Keratinocyte (primary cell): ENCODE results near the gene PKHD1. TPM values are rescaled to one million over a fixed set of nuclear protein-coding genes. Genes with fewer than 3 reads are reported as not detected.

Experiments used
- DNase-seq: peaks from one replicate; pipeline ENCODE4 v3.0.0-alpha.2; 2011; ENCODE audit warnings: low read depth, missing footprints, low spot score
- FAIRE-seq: peaks from 2 replicates; lab custom pipeline; 2011; peaks lifted over from hg19 to GRCh38; lab: Jason Lieb, UNC
- H2AFZ ChIP-seq: 2 replicates; pipeline ENCODE4 v1.6.0; 2012; ENCODE audit warnings: low read length, control low read depth, inconsistent platforms; ENCODE audit not compliant: control insufficient read depth
- H3K27ac ChIP-seq: 2 replicates; pipeline ENCODE4 v1.5.1; 2011; ENCODE audit warnings: low read length; ENCODE audit not compliant: control insufficient read depth, insufficient read depth
- H3K27me3 ChIP-seq: 3 replicates; pipeline ENCODE4 v1.6.0; 2011; ENCODE audit warnings: low read length; ENCODE audit not compliant: control insufficient read depth, insufficient read depth; ENCODE audit errors: extremely low read depth
- H3K36me3 ChIP-seq, 2 experiments: 2 replicates in 1 of 2; 3 replicates in 1 of 2; pipeline ENCODE4 v1.5.1; 2011; ENCODE audit warnings: low read length in 2 of 2, mild to moderate bottlenecking in 1 of 2; ENCODE audit not compliant: control insufficient read depth in 2 of 2, insufficient read depth in 2 of 2; ENCODE audit errors: extremely low read depth in 1 of 2
- H3K4me1 ChIP-seq: 3 replicates; pipeline ENCODE4 v1.5.1; 2011; ENCODE audit warnings: low read length; ENCODE audit not compliant: control insufficient read depth, insufficient read depth; ENCODE audit errors: extremely low read depth
- H3K4me2 ChIP-seq: 3 replicates; pipeline ENCODE4 v1.6.0; 2011; ENCODE audit warnings: low read depth, low read length; ENCODE audit not compliant: control insufficient read depth, insufficient read depth; ENCODE audit errors: extremely low read depth
- H3K4me3 ChIP-seq, 3 experiments: fragments of 200-600 bp in 1 of 3; sonication (generic) in 1 of 3; 2 replicates in 2 of 3; 3 replicates in 1 of 3; pipeline ENCODE4 v1.5.1; 2011 to 2016; ENCODE audit warnings: low read length in 3 of 3, mild to moderate bottlenecking in 3 of 3, control low read depth in 2 of 3, inconsistent platforms in 1 of 3, low read depth in 1 of 3, mixed read lengths in 1 of 3, mixed run types in 1 of 3, moderate library complexity in 1 of 3; ENCODE audit not compliant: control insufficient read depth in 2 of 3, insufficient read depth in 2 of 3; ENCODE audit errors: extremely low read depth in 1 of 3
- H3K79me2 ChIP-seq: 2 replicates; pipeline ENCODE4 v1.6.0; 2012; ENCODE audit warnings: low read length; ENCODE audit not compliant: control insufficient read depth, insufficient read depth
- H3K9ac ChIP-seq: 3 replicates; pipeline ENCODE4 v1.6.0; 2011; ENCODE audit warnings: low read length; ENCODE audit not compliant: control insufficient read depth, insufficient read depth; ENCODE audit errors: extremely low read depth
- H3K9me1 ChIP-seq: 3 replicates; pipeline ENCODE4 v1.6.0; 2011; ENCODE audit warnings: low read length; ENCODE audit not compliant: control insufficient read depth, insufficient read depth; ENCODE audit errors: extremely low read depth
- H3K9me3 ChIP-seq: 2 replicates; pipeline ENCODE4 v1.5.1; 2012; ENCODE audit warnings: low read depth, low read length; ENCODE audit not compliant: control insufficient read depth
- H4K20me1 ChIP-seq: 3 replicates; pipeline ENCODE4 v1.6.0; 2011; ENCODE audit warnings: low read length; ENCODE audit not compliant: control insufficient read depth, insufficient read depth; ENCODE audit errors: extremely low read depth
- EZH2 ChIP-seq: IDR thresholded peaks from one replicate; pipeline ENCODE4 v1.6.1; 2012; ENCODE audit warnings: inconsistent platforms, mild to moderate bottlenecking, low read length, moderate library complexity
- dilution Hi-C: fragments of 300-500 bp; cut with MboI; formaldehyde crosslinking; loops from one replicate; pipeline ENCODE4 v1.7.0; 2020; ENCODE audit warnings: low sequenced_read_pairs; ENCODE audit not compliant: extremely low pct_ligation_motif_present
- polyA plus RNA-seq, 5 experiments: library from polyadenylated mRNA; depleted of rRNA in 3 of 5; stranded (reverse) in 3 of 5; stranded (forward) in 1 of 5; unstranded in 1 of 5; fragments of >200 nt; gene quantifications; 1 replicate in 1 of 5; 2 replicates in 3 of 5; 3 replicates in 1 of 5; pipeline versions ENCODE4 v1.2.1 to v1.2.3, GENCODE V29; 2011 to 2012; ENCODE audit warnings: missing spikeins in 2 of 5, low read depth in 1 of 5, low replicate concordance in 1 of 5
- TF ChIP-seq, protein P1 (sequence below), 3 experiments: IDR thresholded peaks in 1 of 3; conservative IDR thresholded peaks in 1 of 3; optimal IDR thresholded peaks in 1 of 3; 2 replicates in 2 of 3; 3 replicates in 1 of 3; pipeline versions ENCODE3 to v1.5.1; 2011; ENCODE audit warnings: low read length in 3 of 3, mild to moderate bottlenecking in 3 of 3, moderate library complexity in 2 of 3, control low read depth in 1 of 3, inconsistent platforms in 1 of 3; ENCODE audit not compliant: insufficient read depth in 2 of 3; ENCODE audit errors: extremely low read depth in 1 of 3

PKHD1 gene
- polyA plus RNA-seq, 1 donor (not counting 4 experiments of a cell fraction or from before 2014, with no cell fraction given): under 0.01 TPM

DNA sequence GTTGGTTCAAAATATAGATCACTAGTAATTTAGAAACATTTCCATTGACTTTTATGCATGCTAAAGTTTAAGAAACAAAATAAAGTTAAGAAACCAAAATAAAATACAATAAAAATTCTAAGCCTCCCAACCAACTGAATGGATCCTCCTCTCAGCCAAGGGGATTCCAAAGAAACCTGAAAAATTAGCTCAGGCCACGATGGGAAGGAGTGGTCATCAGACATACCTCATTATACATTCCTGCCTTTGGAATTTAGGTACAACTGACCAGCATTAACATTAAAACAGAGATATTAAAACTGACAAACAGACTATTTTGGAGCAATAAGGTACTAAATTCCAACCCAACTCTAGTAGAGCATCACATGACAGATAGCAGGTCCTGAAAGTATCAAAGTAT lies 275.2 kb downstream of the PKHD1 start:
- H3K79me2 ChIP-seq: no peaks in the 10 kb centered on the region
- no peak for FAIRE-seq
- dilution Hi-C loops: no loop called here

DNA sequence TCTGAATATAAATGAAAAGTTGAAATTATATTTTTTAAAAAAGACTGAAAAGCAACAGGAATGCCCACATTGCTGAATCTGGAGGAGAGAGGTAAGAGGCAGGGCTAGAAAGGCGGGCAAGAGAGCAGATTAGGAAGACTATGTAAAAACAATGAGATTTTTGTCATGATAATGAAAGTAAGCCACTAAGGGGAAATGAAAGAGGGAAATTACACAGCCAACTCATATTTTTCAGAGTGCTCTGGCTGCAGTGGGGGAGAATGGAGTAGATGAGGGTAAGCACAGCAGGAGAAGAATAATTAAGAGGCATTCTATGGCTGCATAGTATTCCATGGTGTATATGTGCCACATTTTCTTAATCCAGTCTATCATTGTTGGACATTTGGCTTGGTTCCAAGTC lies 281.9 kb downstream of the PKHD1 start:
- no peaks in the 10 kb centered on the region for H3K27me3 ChIP-seq
- H2AFZ ChIP-seq: no peak overlapping the region
- no peaks in the 10 kb centered on the region for H3K9me1 ChIP-seq
- H4K20me1 ChIP-seq: no peaks in the 10 kb centered on the region
- H3K4me1 ChIP-seq: no peaks in the 10 kb centered on the region
- H3K36me3 ChIP-seq: no peaks in the 10 kb centered on the region
- DNase-seq (no peak), FAIRE-seq (no peak)
- no peak overlapping the region for H3K9ac ChIP-seq
- H3K9me3 ChIP-seq: no peaks in the 10 kb centered on the region
- dilution Hi-C loops: no loop called here
- H3K27ac ChIP-seq: no peak overlapping the region
- no peak overlapping the region for H3K4me2 ChIP-seq
- no peaks in the 10 kb centered on the region for H3K79me2 ChIP-seq
- TF ChIP-seq EZH2: no peak
- TF ChIP-seq, protein P1, sequence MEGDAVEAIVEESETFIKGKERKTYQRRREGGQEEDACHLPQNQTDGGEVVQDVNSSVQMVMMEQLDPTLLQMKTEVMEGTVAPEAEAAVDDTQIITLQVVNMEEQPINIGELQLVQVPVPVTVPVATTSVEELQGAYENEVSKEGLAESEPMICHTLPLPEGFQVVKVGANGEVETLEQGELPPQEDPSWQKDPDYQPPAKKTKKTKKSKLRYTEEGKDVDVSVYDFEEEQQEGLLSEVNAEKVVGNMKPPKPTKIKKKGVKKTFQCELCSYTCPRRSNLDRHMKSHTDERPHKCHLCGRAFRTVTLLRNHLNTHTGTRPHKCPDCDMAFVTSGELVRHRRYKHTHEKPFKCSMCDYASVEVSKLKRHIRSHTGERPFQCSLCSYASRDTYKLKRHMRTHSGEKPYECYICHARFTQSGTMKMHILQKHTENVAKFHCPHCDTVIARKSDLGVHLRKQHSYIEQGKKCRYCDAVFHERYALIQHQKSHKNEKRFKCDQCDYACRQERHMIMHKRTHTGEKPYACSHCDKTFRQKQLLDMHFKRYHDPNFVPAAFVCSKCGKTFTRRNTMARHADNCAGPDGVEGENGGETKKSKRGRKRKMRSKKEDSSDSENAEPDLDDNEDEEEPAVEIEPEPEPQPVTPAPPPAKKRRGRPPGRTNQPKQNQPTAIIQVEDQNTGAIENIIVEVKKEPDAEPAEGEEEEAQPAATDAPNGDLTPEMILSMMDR (optimal IDR thresholded peaks at IDR 0.05 in 1 of 3, IDR thresholded peaks at IDR 0.05 in 1 of 3, conservative IDR thresholded peaks at IDR 0.05 in 1 of 3; ENCODE audit: extremely low read depth in 1 of 3, insufficient read depth in 2 of 3, low read length in 3 of 3): no peak
- H3K4me3 ChIP-seq: no peak overlapping the region

More for the DNA sequence above, 275.2 kb downstream of the PKHD1 start:
- Histone ChIP-seq H4K20me1 (no peaks in the 10 kb centered on the region), H3K9me3 (no peaks in the 10 kb centered on the region), H3K9ac (no peak overlapping the region), H3K9me1 (no peaks in the 10 kb centered on the region), H3K27ac (no peak overlapping the region), H3K27me3 (no peaks in the 10 kb centered on the region), H2AFZ (no peak overlapping the region), H3K4me3 (no peak overlapping the region), H3K4me1 (no peaks in the 10 kb centered on the region), H3K4me2 (no peak overlapping the region), H3K36me3 (no peaks in the 10 kb centered on the region)
- TF ChIP-seq, protein P1 (optimal IDR thresholded peaks at IDR 0.05 in 1 of 3, IDR thresholded peaks at IDR 0.05 in 1 of 3, conservative IDR thresholded peaks at IDR 0.05 in 1 of 3; ENCODE audit: extremely low read depth in 1 of 3, insufficient read depth in 2 of 3, low read length in 3 of 3): no peak
- TF ChIP-seq EZH2: no peak
- DNase-seq: no peak
